Measurements from ENCODE around the gene MAP3K5. TPM values are rescaled to one million over a fixed set of nuclear protein-coding genes. Genes with fewer than 3 reads are reported as not detected.

The MAP3K5 gene
- total RNA-seq, 4 donors from 2014 or later: 18.7 to 24.1 (median 20.7) TPM

- TF ChIP-seq POLR2A (IDR thresholded peaks at IDR 0.05; ENCODE audit: low read depth) (no peak), POLR2AphosphoS5 (IDR thresholded peaks at IDR 0.05) (no peak), EP300 (IDR thresholded peaks at IDR 0.05) (no peak), CTCF (IDR thresholded peaks at IDR 0.05) (no peak)
- intact Hi-C loops (cut with DNase I): no loop called here
- Histone ChIP-seq H3K9me3 (no peaks in the 10 kb centered on the region), H3K4me1 (peaks cover 17 to 48% (median 39%) of the 10 kb centered on the region in 4 donors), H3K27me3 (no peaks in the 10 kb centered on the region), H3K36me3 (no peaks in the 10 kb centered on the region), H3K4me3 (no peak overlapping the region), H3K27ac (replicated peaks in 1 of 4) (no peak overlapping the region)
- no peak for DNase-seq (ENCODE audit: extremely low spot score)
- 94% methylated on average over 2 of the region's 2 CpGs for WGBS
Observed at GRCh38 chr6:136769124-136769523, 23.2 kb downstream of the MAP3K5 start.

GRCh38 chr6:136767570-136768309 is 24.5 kb downstream of the MAP3K5 start:
- intact Hi-C loops (cut with DNase I): no loop called here
- 85% methylated on average over 6 of the region's 6 CpGs for WGBS
- Histone ChIP-seq H3K27ac (replicated peaks in 1 of 4) (no peak overlapping the region), H3K4me1 (peaks cover 30 to 49% (median 45%) of the 10 kb centered on the region in 4 donors), H3K27me3 (no peaks in the 10 kb centered on the region), H3K36me3 (no peaks in the 10 kb centered on the region), H3K9me3 (no peaks in the 10 kb centered on the region), H3K4me3 (no peak overlapping the region)
- no peak for DNase-seq (ENCODE audit: extremely low spot score)
- TF ChIP-seq CTCF (IDR thresholded peaks at IDR 0.05) (no peak), POLR2A (IDR thresholded peaks at IDR 0.05; ENCODE audit: low read depth) (no peak), EP300 (IDR thresholded peaks at IDR 0.05) (no peak), POLR2AphosphoS5 (IDR thresholded peaks at IDR 0.05) (no peak)

GRCh38 chr6:136767103-136767502 is 25.2 kb downstream of the MAP3K5 start:
- intact Hi-C loops (cut with DNase I): no loop called here
- DNase-seq (ENCODE audit: extremely low spot score): no peak
- 66% methylated on average over 2 of the region's 2 CpGs for WGBS
- Histone ChIP-seq H3K4me1 (peaks cover 36 to 50% (median 45%) of the 10 kb centered on the region in 4 donors), H3K27me3 (no peaks in the 10 kb centered on the region), H3K36me3 (no peaks in the 10 kb centered on the region), H3K4me3 (no peak overlapping the region), H3K27ac (replicated peaks in 1 of 4) (no peak overlapping the region), H3K9me3 (no peaks in the 10 kb centered on the region)
- TF ChIP-seq POLR2A (IDR thresholded peaks at IDR 0.05; ENCODE audit: low read depth): no peak
- no peak for TF ChIP-seq CTCF (IDR thresholded peaks at IDR 0.05)
- TF ChIP-seq EP300 (IDR thresholded peaks at IDR 0.05): no peak
- no peak for TF ChIP-seq POLR2AphosphoS5 (IDR thresholded peaks at IDR 0.05)

- Histone ChIP-seq H3K36me3 (no peaks in the 10 kb centered on the region), H3K9me3 (no peaks in the 10 kb centered on the region), H3K27me3 (no peaks in the 10 kb centered on the region), H3K27ac (replicated peaks in 1 of 4) (no peak overlapping the region), H3K4me1 (peaks cover 45 to 54% (median 50%) of the 10 kb centered on the region in 4 donors), H3K4me3 (no peak overlapping the region)
- DNase-seq (ENCODE audit: extremely low spot score): no peak
- no peak for TF ChIP-seq EP300 (IDR thresholded peaks at IDR 0.05)
- TF ChIP-seq POLR2AphosphoS5 (IDR thresholded peaks at IDR 0.05): no peak
- no peak for TF ChIP-seq CTCF (IDR thresholded peaks at IDR 0.05)
- no peak for TF ChIP-seq POLR2A (IDR thresholded peaks at IDR 0.05; ENCODE audit: low read depth)
- intact Hi-C loops (cut with DNase I): no loop called here
- 73% methylated on average over 3 of the region's 3 CpGs for WGBS
Observed at GRCh38 chr6:136766274-136766673, 26.0 kb downstream of the MAP3K5 start.
